Neuronal stem cell (in vitro differentiated cells): ENCODE measurements around the gene PRR12.

ENCODE experiments used
- DNase-seq: peaks from one replicate; pipeline ENCODE4 v3.0.0-alpha.2; 2013; ENCODE audit warnings: low spot score
- H2AFZ ChIP-seq: one replicate; pipeline ENCODE4 v1.6.1; 2013; ENCODE audit warnings: mild to moderate bottlenecking, low read length, inconsistent platforms
- H2AK5ac ChIP-seq: 2 replicates; pipeline ENCODE4 v1.6.1; 2013; ENCODE audit warnings: low read depth, mild to moderate bottlenecking, inconsistent platforms, low read length, moderate library complexity, mixed read lengths
- H2BK120ac ChIP-seq: 2 replicates; pipeline ENCODE4 v1.6.1; 2013; ENCODE audit warnings: low read depth, mild to moderate bottlenecking, inconsistent platforms, low read length, moderate library complexity, mixed read lengths
- H2BK12ac ChIP-seq: one replicate; pipeline ENCODE4 v1.6.1; 2013; ENCODE audit warnings: low read length, inconsistent platforms
- H2BK15ac ChIP-seq: 2 replicates; pipeline ENCODE4 v1.6.1; 2013; ENCODE audit warnings: mild to moderate bottlenecking, low read length, inconsistent platforms, mixed read lengths
- H2BK5ac ChIP-seq: one replicate; pipeline ENCODE4 v1.6.1; 2013; ENCODE audit warnings: inconsistent platforms, mild to moderate bottlenecking, low read length, moderate library complexity
- H3K14ac ChIP-seq: one replicate; pipeline ENCODE4 v1.6.1; 2013; ENCODE audit warnings: low read length, inconsistent platforms
- H3K18ac ChIP-seq: 2 replicates; pipeline ENCODE4 v1.6.1; 2013; ENCODE audit warnings: low read length, inconsistent platforms
- H3K23ac ChIP-seq: 2 replicates; pipeline ENCODE4 v1.6.1; 2013; ENCODE audit warnings: low read depth, mild to moderate bottlenecking, mixed read lengths, low read length, inconsistent platforms; ENCODE audit not compliant: poor library complexity
- H3K27ac ChIP-seq: replicated peaks from 3 replicates; pipeline ENCODE4 v1.5.1; 2013; ENCODE audit warnings: low read length, inconsistent platforms
- H3K27me3 ChIP-seq, 3 experiments: 2 replicates each; pipeline ENCODE4 v1.6.1; 2013; ENCODE audit warnings: low read length in 3 of 3, mild to moderate bottlenecking in 2 of 3, inconsistent platforms in 1 of 3, low read depth in 1 of 3, mixed read lengths in 1 of 3, moderate library complexity in 1 of 3; ENCODE audit not compliant: control insufficient read depth in 3 of 3, insufficient read depth in 3 of 3
- H3K36me3 ChIP-seq, 2 donors: replicated peaks in 1 of 2; 2 replicates each; pipeline ENCODE4 v1.6.1; 2013; ENCODE audit warnings: low read length in 2 of 2; ENCODE audit not compliant: control insufficient read depth in 2 of 2, insufficient read depth in 2 of 2
- H3K4ac ChIP-seq: 2 replicates; pipeline ENCODE4 v1.6.1; 2013; ENCODE audit warnings: inconsistent platforms, mild to moderate bottlenecking, low read length, moderate library complexity
- H3K4me1 ChIP-seq, 2 donors: 1 replicate in 1 of 2; 2 replicates in 1 of 2; pipeline ENCODE4 v1.6.1; 2013; ENCODE audit warnings: low read length in 2 of 2, low read depth in 1 of 2; ENCODE audit not compliant: control insufficient read depth in 2 of 2, insufficient read depth in 1 of 2
- H3K4me2 ChIP-seq: one replicate; pipeline ENCODE4 v1.6.1; 2013; ENCODE audit warnings: mild to moderate bottlenecking, low read length, inconsistent platforms; ENCODE audit not compliant: insufficient read depth, poor library complexity, severe bottlenecking
- H3K4me3 ChIP-seq, 2 donors: 2 replicates each; pipeline ENCODE4 v1.5.1; 2013; ENCODE audit warnings: low read length in 2 of 2, mild to moderate bottlenecking in 2 of 2, inconsistent platforms in 1 of 2, moderate library complexity in 1 of 2
- H3K79me1 ChIP-seq: one replicate; pipeline ENCODE4 v1.6.1; 2013; ENCODE audit warnings: low read depth, mild to moderate bottlenecking, inconsistent platforms, low read length, moderate library complexity
- H3K9ac ChIP-seq: one replicate; pipeline ENCODE4 v1.6.1; 2013; ENCODE audit warnings: mild to moderate bottlenecking, low read depth, low read length, inconsistent platforms; ENCODE audit not compliant: poor library complexity
- H3K9me3 ChIP-seq, 2 donors: replicated peaks in 1 of 2; 2 replicates each; pipeline versions ENCODE3 to v1.6.1; 2013; ENCODE audit warnings: low read length in 2 of 2, mild to moderate bottlenecking in 2 of 2, inconsistent platforms in 1 of 2, low read depth in 1 of 2, mixed read lengths in 1 of 2, moderate library complexity in 1 of 2; ENCODE audit not compliant: control insufficient read depth in 2 of 2, insufficient read depth in 1 of 2
- H4K8ac ChIP-seq: one replicate; pipeline ENCODE4 v1.6.1; 2013; ENCODE audit warnings: low read depth, mild to moderate bottlenecking, inconsistent platforms, low read length, moderate library complexity
- H4K91ac ChIP-seq: one replicate; pipeline ENCODE4 v1.6.1; 2013; ENCODE audit warnings: low read length, low read depth, mild to moderate bottlenecking, inconsistent platforms; ENCODE audit not compliant: poor library complexity
- WGBS, 2 donors: extraction: QIAGEN DNeasy Blood & Tissue Kit; methylation state at CpG; one replicate each; pipeline ENCODE4 v1.1.7; 2013; ENCODE audit warnings: missing lambda C conversion rate in 2 of 2, mixed read lengths in 1 of 2; ENCODE audit not compliant: insufficient read length in 2 of 2, insufficient replicate concordance in 1 of 2; ENCODE audit errors: extremely low coverage in 2 of 2; 5-methylcytosine and 5-hydroxymethylcytosine counted together

The PRR12 gene

DNA sequence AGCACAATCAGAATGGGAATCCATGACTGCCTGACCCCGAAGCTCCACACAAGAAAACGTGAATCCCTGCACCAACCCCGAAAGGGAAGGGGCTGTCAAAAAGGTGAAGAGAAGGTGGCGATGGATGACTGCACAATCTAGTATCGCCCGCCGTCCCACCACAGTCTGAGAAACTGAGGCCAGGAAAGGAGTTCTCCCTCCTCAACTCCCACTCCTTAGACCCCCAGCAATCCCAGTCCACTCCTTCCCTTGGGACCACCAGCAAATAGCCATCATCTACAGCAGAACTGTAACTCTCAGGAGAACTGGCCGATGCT lies 11.1 kb upstream of the PRR12 start:
- Histone ChIP-seq H3K9ac (peak overlapping the region; percentile 94), H3K18ac (peak overlapping the region; percentile 85), H3K4me2 (peak overlapping the region; percentile 88), H3K4me1 (peaks cover 3 to 6% of the 10 kb centered on the region in 2 donors), H3K36me3 (peaks cover 5 to 18% of the 10 kb centered on the region in 2 donors), H3K14ac (peak overlapping the region; percentile 5), H2BK15ac (no peak overlapping the region), H3K4ac (no peak overlapping the region), H3K27ac (no peak overlapping the region), H2BK120ac (no peak overlapping the region), H3K23ac (peak overlapping the region; percentile 60), H3K9me3 (no peaks in the 10 kb centered on the region), H2BK5ac (no peak overlapping the region), H4K8ac (no peak overlapping the region), H4K91ac (no peak overlapping the region), H3K79me1 (peaks cover 6% of the 10 kb centered on the region), H2AFZ (peak overlapping the region; percentile 40), H2BK12ac (peak overlapping the region; percentile 73), H2AK5ac (peak overlapping the region; percentile 57), H3K4me3 (peak overlapping the region; percentile 64 to 91), H3K27me3 (no peaks in the 10 kb centered on the region)
- WGBS, 2 donors, result no CpG with 5 or more reads among the region's 8 CpGs
- DNase-seq, result no peak

DNA sequence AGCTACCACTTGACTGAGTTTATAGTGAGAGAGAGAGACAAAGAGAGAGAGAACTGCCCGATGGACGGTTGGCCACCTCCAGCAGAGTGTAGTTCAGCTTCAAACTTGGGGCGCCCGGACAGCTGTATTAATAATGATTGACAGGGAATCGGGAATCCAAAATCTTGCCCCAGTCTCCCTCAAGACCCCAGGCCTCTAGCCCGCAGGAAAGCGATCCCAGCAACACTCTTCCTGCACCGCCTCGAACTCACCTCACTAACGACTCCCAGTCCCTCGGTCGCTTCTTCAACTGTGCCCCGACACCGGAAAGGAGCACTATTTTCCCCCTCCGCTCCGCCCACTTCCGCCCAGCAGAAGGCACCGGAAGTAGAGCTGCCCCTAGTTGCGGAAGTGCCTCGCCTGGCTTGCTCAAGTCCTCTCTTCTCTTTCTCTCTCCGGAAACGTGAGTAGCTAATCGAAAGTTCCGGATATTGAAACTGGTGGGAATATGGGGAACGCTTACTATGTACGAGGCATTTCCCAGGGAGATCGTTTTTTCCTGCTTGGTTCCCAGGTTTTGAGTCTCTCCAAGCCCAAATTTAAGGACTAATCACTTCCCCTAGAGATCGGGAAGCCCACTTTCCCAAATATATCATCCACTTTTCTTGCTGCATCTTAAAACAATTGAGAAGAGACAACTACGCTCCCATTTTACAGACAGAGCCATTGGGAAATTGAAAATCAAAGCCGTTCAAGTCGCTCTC lies 10.5 kb upstream of the PRR12 start, which contains the start of gene NOSIP:
Gene NOSIP, minus strand, starts transcription at position 293 of the 743 bp plus-strand sequence. CDS start 19,865 bp downstream, outside the sequence.
- Histone ChIP-seq H3K4me2 (peak within 1 kb of the TSS; percentile 88), H4K91ac (no peak within 1 kb of the TSS), H3K27me3 (no peaks in the 10 kb centered on the region), H3K9me3 (no peaks in the 10 kb centered on the region), H3K18ac (peak within 1 kb of the TSS; percentile 85), H3K23ac (peak within 1 kb of the TSS; percentile 60), H3K9ac (peak within 1 kb of the TSS; percentile 94), H2AFZ (peak within 1 kb of the TSS; percentile 85), H2BK5ac (no peak within 1 kb of the TSS), H3K4ac (no peak within 1 kb of the TSS), H3K4me3 (peak within 1 kb of the TSS; percentile 64 to 91), H2AK5ac (peak within 1 kb of the TSS; percentile 57), H2BK12ac (peak within 1 kb of the TSS; percentile 73), H2BK120ac (no peak within 1 kb of the TSS), H3K27ac (no peak within 1 kb of the TSS), H3K79me1 (peaks cover 6% of the 10 kb centered on the region), H2BK15ac (no peak within 1 kb of the TSS), H4K8ac (no peak within 1 kb of the TSS), H3K14ac (peak within 1 kb of the TSS; percentile 5), H3K4me1 (peaks cover 8 to 11% of the 10 kb centered on the region in 2 donors), H3K36me3 (peaks cover 3 to 13% of the 10 kb centered on the region in 2 donors)
- DNase-seq, result peak; percentile 96
- WGBS, 2 donors, result no CpG with 5 or more reads among the region's 31 CpGs

DNA sequence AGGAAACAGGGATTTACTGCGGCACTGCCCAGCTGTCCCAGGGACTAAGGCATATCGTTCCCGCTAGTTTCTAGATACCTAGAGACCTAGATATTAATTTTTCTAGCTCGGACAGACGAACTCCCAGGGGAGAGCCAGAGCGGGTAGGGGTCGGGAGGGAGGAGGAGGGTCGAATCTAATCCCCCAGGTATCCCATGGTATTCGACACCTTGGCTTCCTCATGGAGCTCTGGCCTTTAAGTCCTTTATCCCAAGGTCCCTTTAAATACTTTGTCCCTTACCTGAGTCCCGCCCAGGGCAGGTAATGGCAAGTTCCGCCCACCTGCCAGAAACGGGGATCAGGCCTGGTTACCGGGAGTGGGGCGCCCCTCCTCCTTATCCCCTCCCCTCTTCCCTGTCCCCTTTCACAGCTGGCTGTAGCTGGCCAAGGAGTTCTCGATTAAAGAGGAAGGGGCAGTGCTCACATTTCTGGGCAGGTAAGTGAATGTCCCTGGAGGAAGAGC lies 9.9 kb upstream of the PRR12 start, which contains the start of gene PRRG2:
Gene PRRG2, plus strand, starts transcription at position 310 of the 502 bp plus-strand sequence. CDS start 1,904 bp downstream, outside the sequence.
- WGBS, 2 donors, result no CpG with 5 or more reads among the region's 15 CpGs
- DNase-seq, result no peak

DNA sequence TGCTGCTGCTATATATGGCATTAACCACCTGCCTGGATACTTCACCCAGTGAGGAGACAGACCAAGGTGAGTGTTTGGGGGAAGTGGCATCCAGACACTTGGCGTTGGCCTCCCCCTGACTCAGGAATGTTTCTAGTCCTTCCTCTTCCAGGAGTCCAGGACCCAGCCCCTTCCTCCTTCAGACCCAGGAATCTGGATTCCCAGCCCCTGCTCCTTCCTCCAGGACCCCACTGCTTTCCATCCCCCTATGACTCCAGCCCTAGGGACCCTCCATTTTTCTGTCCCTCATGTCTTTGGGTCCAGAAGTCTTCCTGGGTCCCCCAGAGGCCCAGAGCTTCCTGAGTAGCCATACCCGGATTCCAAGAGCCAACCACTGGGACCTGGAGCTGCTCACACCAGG lies 7.7 kb upstream of the PRR12 start:
- Histone ChIP-seq H3K36me3 (no peaks in the 10 kb centered on the region), H4K8ac (no peak overlapping the region), H3K23ac (no peak overlapping the region), H3K18ac (no peak overlapping the region), H2BK5ac (no peak overlapping the region), H3K4ac (no peak overlapping the region), H2BK15ac (peak overlapping the region; percentile 28), H3K27ac (no peak overlapping the region), H2BK120ac (no peak overlapping the region), H3K79me1 (peaks cover 4% of the 10 kb centered on the region), H3K4me1 (peaks cover 10 to 12% of the 10 kb centered on the region in 2 donors), H3K4me3 (no peak overlapping the region), H3K9ac (no peak overlapping the region), H3K14ac (no peak overlapping the region), H4K91ac (no peak overlapping the region), H2AFZ (peak overlapping the region; percentile 76), H2BK12ac (no peak overlapping the region), H3K9me3 (no peaks in the 10 kb centered on the region), H3K27me3 (no peaks in the 10 kb centered on the region), H3K4me2 (no peak overlapping the region), H2AK5ac (no peak overlapping the region)
- no CpG with 5 or more reads among the region's 2 CpGs for WGBS, 2 donors
- DNase-seq, result no peak

More for the DNA sequence above, 9.9 kb upstream of the PRR12 start, which contains the start of gene PRRG2:
- H3K4ac ChIP-seq, result no peak within 1 kb of the TSS
- no peaks in the 10 kb centered on the region for H3K9me3 ChIP-seq
- H3K27me3 ChIP-seq, result no peaks in the 10 kb centered on the region
- peaks cover 10 to 12% of the 10 kb centered on the region in 2 donors for H3K4me1 ChIP-seq
- peak within 1 kb of the TSS; percentile 88 for H3K4me2 ChIP-seq
- H2BK12ac ChIP-seq, result no peak within 1 kb of the TSS
- H3K18ac ChIP-seq, result no peak within 1 kb of the TSS
- peak within 1 kb of the TSS; percentile 20 for H3K23ac ChIP-seq
- H4K91ac ChIP-seq, result no peak within 1 kb of the TSS
- no peak within 1 kb of the TSS for H3K14ac ChIP-seq
- peaks cover 1 to 9% of the 10 kb centered on the region in 2 donors for H3K36me3 ChIP-seq
- H3K79me1 ChIP-seq, result peaks cover 5% of the 10 kb centered on the region
- H3K27ac ChIP-seq, result no peak within 1 kb of the TSS
- peak within 1 kb of the TSS; percentile 85 for H2AFZ ChIP-seq
- H2BK15ac ChIP-seq, result no peak within 1 kb of the TSS
- H2AK5ac ChIP-seq, result no peak within 1 kb of the TSS
- peak within 1 kb of the TSS; percentile 64 to 91 for H3K4me3 ChIP-seq
- no peak within 1 kb of the TSS for H2BK5ac ChIP-seq
- H3K9ac ChIP-seq, result peak within 1 kb of the TSS; percentile 94
- no peak within 1 kb of the TSS for H4K8ac ChIP-seq
- no peak within 1 kb of the TSS for H2BK120ac ChIP-seq
